MM.1S (cell line): ENCODE measurements around the gene GTF2H3.

Experiments
- EZH2 ChIP-seq: fragments of 300-600 bp; sonication (generic); optimal IDR thresholded peaks from 2 replicates; pipeline ENCODE3; 2017; ENCODE audit warnings: low read depth, mild to moderate bottlenecking, antibody characterized with exemption, low read length, mixed read lengths
- TF ChIP-seq, protein P1 (sequence below): fragments of 300-600 bp; sonication (generic); IDR thresholded peaks from 2 replicates; pipeline ENCODE4 v1.5.1; 2016; ENCODE audit warnings: antibody characterized with exemption, low read length, mixed read lengths

- no peak for TF ChIP-seq EZH2
- TF ChIP-seq, protein P1, sequence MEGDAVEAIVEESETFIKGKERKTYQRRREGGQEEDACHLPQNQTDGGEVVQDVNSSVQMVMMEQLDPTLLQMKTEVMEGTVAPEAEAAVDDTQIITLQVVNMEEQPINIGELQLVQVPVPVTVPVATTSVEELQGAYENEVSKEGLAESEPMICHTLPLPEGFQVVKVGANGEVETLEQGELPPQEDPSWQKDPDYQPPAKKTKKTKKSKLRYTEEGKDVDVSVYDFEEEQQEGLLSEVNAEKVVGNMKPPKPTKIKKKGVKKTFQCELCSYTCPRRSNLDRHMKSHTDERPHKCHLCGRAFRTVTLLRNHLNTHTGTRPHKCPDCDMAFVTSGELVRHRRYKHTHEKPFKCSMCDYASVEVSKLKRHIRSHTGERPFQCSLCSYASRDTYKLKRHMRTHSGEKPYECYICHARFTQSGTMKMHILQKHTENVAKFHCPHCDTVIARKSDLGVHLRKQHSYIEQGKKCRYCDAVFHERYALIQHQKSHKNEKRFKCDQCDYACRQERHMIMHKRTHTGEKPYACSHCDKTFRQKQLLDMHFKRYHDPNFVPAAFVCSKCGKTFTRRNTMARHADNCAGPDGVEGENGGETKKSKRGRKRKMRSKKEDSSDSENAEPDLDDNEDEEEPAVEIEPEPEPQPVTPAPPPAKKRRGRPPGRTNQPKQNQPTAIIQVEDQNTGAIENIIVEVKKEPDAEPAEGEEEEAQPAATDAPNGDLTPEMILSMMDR, result no peak
Observed at GRCh38 chr12:123696646-123697045, 63.0 kb downstream of the GTF2H3 start.
